Measurements from ENCODE around the gene RMDN2. TPM values are rescaled to one million over a fixed set of nuclear protein-coding genes. Genes with fewer than 3 reads are reported as not detected.
A peak's percentile ranks its signal among the peaks of the same experiment; 100 is the strongest.

Gene RMDN2, protein sequence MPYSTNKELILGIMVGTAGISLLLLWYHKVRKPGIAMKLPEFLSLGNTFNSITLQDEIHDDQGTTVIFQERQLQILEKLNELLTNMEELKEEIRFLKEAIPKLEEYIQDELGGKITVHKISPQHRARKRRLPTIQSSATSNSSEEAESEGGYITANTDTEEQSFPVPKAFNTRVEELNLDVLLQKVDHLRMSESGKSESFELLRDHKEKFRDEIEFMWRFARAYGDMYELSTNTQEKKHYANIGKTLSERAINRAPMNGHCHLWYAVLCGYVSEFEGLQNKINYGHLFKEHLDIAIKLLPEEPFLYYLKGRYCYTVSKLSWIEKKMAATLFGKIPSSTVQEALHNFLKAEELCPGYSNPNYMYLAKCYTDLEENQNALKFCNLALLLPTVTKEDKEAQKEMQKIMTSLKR
- polyA plus RNA-seq (2011; rRNA removed), result 3.4 and 5.9 TPM in 2 replicates
- 1.6 and 2.0 TPM in 2 replicates for polyA minus RNA-seq (2011; rRNA and poly(A)+ RNA removed)

GRCh38 chr2:37925063-37925897, at the start of gene RMDN2:
Gene RMDN2, plus strand, starts transcription at chr2:37925287. Its CDS starts 3,991 bp downstream, at chr2:37929278.
- no peaks in the 10 kb centered on the region for H3K36me3 ChIP-seq (ENCODE audit: control insufficient read depth, insufficient read depth, low read length)
- ChIA-PET CTCF (interaction anchor here (0.6 to 1.2 kb wide), 2 partner anchors 34 to 549 kb away, joined by 3 read pairs; no protein-coding TSS in a partner anchor), POLR2A (no interaction called here)
- peak within 1 kb of the TSS; percentile 48 for H3K4me3 ChIP-seq (ENCODE audit: low read depth, low read length)
- TF ChIP-seq CTCF (IDR thresholded peaks at IDR 0.05; ENCODE audit: insufficient read depth, low read depth, low read length), result 0 out of 2 replicates have a peak, but pooled peaks have one; percentile 5
- DNase-seq (ENCODE audit: low read depth), result peak; percentile 53
- H3K27me3 ChIP-seq (ENCODE audit: control insufficient read depth, insufficient read depth, low read length), result no peaks in the 10 kb centered on the region

DNA sequence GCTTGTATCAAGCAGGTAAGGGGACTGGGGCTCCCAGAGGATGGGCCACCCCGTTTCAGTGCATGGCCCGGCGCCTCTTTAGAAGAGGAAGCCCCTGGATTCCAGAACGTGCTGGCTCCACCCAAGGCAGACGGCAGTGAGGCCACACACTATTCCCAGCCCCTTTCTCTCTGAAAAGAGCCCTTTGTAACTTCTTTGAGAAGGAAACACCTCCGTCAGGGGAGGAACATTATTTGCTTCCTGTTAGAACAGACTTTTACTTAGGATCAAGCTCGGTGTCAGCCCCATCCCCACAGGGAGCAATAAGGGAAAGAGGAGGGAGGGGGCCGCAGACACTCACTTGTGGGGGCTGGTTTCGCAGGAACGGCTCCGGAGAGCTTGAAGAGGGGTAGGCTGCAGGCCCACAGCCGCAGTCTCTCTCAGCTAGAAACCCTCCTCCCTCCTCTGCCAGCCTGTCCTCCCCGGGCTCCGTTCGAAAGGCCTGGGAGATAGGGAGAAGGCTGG, 49.6 kb upstream of the RMDN2 start:
- Histone ChIP-seq H3K4me3 (ENCODE audit: low read depth, low read length) (no peak overlapping the region), H3K27me3 (ENCODE audit: control insufficient read depth, insufficient read depth, low read length) (no peaks in the 10 kb centered on the region), H3K36me3 (ENCODE audit: control insufficient read depth, insufficient read depth, low read length) (no peaks in the 10 kb centered on the region)
- POLR2A ChIA-PET, result no interaction called here
- TF ChIP-seq CTCF (IDR thresholded peaks at IDR 0.05; ENCODE audit: insufficient read depth, low read depth, low read length), result no peak
- DNase-seq (ENCODE audit: low read depth), result no peak
- CTCF ChIA-PET, result interaction anchor here (0.6 to 11.6 kb wide), 7 partner anchors 10 to 480 kb away, joined by 4 to 130 read pairs (median 5); no protein-coding TSS in a partner anchor

- Histone ChIP-seq H3K36me3 (ENCODE audit: control insufficient read depth, insufficient read depth, low read length) (no peaks in the 10 kb centered on the region), H3K4me3 (ENCODE audit: low read depth, low read length) (no peak overlapping the region), H3K27me3 (ENCODE audit: control insufficient read depth, insufficient read depth, low read length) (peaks cover 2% of the 10 kb centered on the region)
- no peak for DNase-seq (ENCODE audit: low read depth)
- no peak for TF ChIP-seq CTCF (IDR thresholded peaks at IDR 0.05; ENCODE audit: insufficient read depth, low read depth, low read length)
- ChIA-PET POLR2A (no interaction called here), CTCF (interaction anchor here (1.2 to 11.6 kb wide), 12 partner anchors 11 to 485 kb away, joined by 4 to 130 read pairs (median 10); no protein-coding TSS in a partner anchor)
Observed at GRCh38 chr2:37876227-37876626, 48.9 kb upstream of the RMDN2 start.

DNA sequence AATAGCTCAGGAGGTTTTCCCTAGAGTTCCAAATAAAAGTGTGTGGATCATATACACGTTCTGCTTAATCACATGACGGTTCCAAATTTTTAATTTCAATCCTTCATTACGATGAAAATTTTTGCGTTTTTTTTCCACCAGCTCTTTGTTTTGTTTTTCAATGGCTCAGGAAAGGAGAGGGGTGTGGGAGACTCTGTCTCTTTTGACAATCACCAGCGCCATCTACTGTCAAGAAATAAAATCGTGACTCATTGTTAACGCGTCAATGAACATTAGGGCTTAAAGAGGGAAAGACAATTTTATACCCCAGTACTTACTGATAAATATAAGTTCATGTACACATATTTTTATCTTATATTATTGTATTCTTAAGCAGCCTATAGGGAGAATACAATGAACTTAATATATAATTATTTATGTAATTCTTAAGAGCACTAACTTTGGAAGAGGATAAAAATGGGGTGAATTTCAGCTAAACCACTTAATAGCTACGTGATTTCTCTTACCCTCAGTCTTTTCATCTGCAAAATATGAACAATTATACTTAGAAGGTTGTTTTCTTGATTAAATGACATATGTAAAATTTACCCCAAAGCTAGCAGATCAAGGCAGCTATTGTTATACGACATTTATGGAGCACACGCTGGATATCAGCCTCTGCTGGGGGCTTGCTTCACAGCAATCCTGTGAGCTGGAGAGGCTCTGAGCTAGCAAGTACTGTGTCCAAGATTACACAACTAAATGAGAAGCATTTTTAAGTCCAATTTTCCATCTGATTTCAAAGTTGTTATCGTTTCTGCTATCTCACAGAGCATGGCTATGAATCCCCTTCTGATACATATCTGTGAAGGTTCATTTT, 47.4 kb upstream of the RMDN2 start:
- DNase-seq (ENCODE audit: low read depth), result no peak
- no peak overlapping the region for H3K4me3 ChIP-seq (ENCODE audit: low read depth, low read length)

More for the DNA sequence above, 47.4 kb upstream of the RMDN2 start:
- no peaks in the 10 kb centered on the region for H3K36me3 ChIP-seq (ENCODE audit: control insufficient read depth, insufficient read depth, low read length)
- CTCF ChIA-PET, result interaction anchor here (0.6 to 11.6 kb wide), 59 partner anchors 10 to 708 kb away, joined by 3 to 130 read pairs (median 5); partner anchors contain the start of gene QPCT
- H3K27me3 ChIP-seq (ENCODE audit: control insufficient read depth, insufficient read depth, low read length), result peaks cover 4% of the 10 kb centered on the region
- POLR2A ChIA-PET, result no interaction called here
- TF ChIP-seq CTCF (IDR thresholded peaks at IDR 0.05; ENCODE audit: insufficient read depth, low read depth, low read length), result peak; percentile 57
